PC-9 (cell line): ENCODE measurements around the gene NEU4.

Experiments
- EZH2 ChIP-seq: fragments of 200-600 bp; sonication (generic); IDR thresholded peaks from 2 replicates; pipeline ENCODE4 v1.8.0; 2017; ENCODE audit warnings: antibody characterized with exemption, low read depth
- TF ChIP-seq, protein P1 (sequence below): fragments of 200-600 bp; sonication (generic); conservative IDR thresholded peaks from 2 replicates; pipeline ENCODE4 v1.6.1; 2017; ENCODE audit warnings: mixed run types, antibody characterized with exemption, mild to moderate bottlenecking, moderate library complexity

DNA sequence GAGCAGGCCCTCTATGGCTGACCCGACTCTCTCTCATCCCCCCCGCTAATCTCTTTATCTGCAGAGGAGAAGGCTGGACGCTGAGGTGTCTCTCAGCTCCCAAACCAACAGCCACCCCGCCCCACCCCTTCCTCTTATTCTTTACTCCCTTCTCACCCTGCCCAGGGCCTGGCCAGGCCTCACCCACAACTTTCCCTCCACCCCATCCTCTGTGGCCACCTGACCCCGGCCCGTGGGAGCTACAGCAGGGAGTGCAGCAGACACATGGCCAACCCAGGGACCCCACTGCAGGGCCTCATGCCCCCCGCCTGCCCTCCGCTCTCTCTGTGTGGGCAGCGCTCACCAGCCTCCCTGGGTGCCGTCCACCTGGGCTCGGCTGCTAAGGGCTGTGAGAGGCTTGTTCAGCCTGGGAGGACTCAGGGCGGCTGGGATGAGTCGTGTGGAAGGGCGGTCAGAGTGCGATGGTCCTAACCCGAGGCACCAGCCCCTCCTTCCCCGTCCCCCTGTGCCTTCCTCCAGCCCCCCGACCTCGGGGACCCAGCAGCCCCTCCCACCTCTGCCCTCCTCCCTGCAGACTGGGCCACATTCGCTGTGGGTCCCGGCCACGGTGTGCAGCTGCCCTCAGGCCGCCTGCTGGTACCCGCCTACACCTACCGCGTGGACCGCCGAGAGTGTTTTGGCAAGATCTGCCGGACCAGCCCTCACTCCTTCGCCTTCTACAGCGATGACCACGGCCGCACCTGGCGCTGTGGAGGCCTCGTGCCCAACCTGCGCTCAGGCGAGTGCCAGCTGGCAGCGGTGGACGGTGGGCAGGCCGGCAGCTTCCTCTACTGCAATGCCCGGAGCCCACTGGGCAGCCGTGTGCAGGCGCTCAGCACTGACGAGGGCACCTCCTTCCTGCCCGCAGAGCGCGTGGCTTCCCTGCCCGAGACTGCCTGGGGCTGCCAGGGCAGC lies 6.8 kb downstream of the NEU4 start:
- TF ChIP-seq, protein P1, sequence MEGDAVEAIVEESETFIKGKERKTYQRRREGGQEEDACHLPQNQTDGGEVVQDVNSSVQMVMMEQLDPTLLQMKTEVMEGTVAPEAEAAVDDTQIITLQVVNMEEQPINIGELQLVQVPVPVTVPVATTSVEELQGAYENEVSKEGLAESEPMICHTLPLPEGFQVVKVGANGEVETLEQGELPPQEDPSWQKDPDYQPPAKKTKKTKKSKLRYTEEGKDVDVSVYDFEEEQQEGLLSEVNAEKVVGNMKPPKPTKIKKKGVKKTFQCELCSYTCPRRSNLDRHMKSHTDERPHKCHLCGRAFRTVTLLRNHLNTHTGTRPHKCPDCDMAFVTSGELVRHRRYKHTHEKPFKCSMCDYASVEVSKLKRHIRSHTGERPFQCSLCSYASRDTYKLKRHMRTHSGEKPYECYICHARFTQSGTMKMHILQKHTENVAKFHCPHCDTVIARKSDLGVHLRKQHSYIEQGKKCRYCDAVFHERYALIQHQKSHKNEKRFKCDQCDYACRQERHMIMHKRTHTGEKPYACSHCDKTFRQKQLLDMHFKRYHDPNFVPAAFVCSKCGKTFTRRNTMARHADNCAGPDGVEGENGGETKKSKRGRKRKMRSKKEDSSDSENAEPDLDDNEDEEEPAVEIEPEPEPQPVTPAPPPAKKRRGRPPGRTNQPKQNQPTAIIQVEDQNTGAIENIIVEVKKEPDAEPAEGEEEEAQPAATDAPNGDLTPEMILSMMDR, result no peak
- no peak for TF ChIP-seq EZH2
